Measurements from ENCODE around the gene ECHDC3.

GRCh38 chr10:11707624-11708350 is 34.4 kb upstream of the ECHDC3 start:
- TF ChIP-seq TAF1 (IDR thresholded peaks at IDR 0.05; ENCODE audit: borderline replicate concordance, low read depth, low read length) (no peak), NRF1 (IDR thresholded peaks at IDR 0.05; ENCODE audit: low read depth, low read length) (no peak), GATA2 (CRISPR knock-in tag; IDR thresholded peaks at IDR 0.05) (no peak), CTCF (IDR thresholded peaks at IDR 0.05) (no peak)

All from SK-N-SH (cell line).